NT2/D1 (cell line): Measurements from ENCODE around the gene EIF4G1.

ENCODE experiments used
- DNase-seq: peaks from one replicate; pipeline ENCODE4 v3.0.0-alpha.2; 2011; ENCODE audit warnings: low read depth, low spot score
- H3K27me3 ChIP-seq: 2 replicates; pipeline ENCODE4 v1.6.0; 2011; ENCODE audit warnings: mild to moderate bottlenecking; ENCODE audit not compliant: insufficient read length, insufficient read depth
- H3K36me3 ChIP-seq: 2 replicates; pipeline ENCODE4 v1.6.1; 2011; ENCODE audit warnings: mild to moderate bottlenecking, low read length, mixed read lengths; ENCODE audit not compliant: insufficient read depth, insufficient read length
- H3K4me1 ChIP-seq: 2 replicates; pipeline ENCODE4 v1.5.1; 2011; ENCODE audit not compliant: insufficient read depth, insufficient read length
- H3K4me3 ChIP-seq: 2 replicates; pipeline ENCODE4 v1.5.1; 2011; ENCODE audit warnings: low read depth; ENCODE audit not compliant: insufficient read length
- H3K9ac ChIP-seq: 2 replicates; pipeline ENCODE4 v1.6.0; 2011; ENCODE audit warnings: low read depth; ENCODE audit not compliant: insufficient read length
- H3K9me3 ChIP-seq: 2 replicates; pipeline ENCODE4 v1.5.1; 2011; ENCODE audit warnings: mild to moderate bottlenecking, low read length; ENCODE audit not compliant: insufficient read depth
- SUZ12 ChIP-seq: IDR thresholded peaks from 2 replicates; pipeline ENCODE4 v1.6.1; 2011; ENCODE audit not compliant: insufficient read length, insufficient read depth; ENCODE audit errors: extremely low read depth
- YY1 ChIP-seq: IDR thresholded peaks from 2 replicates; pipeline ENCODE4 v1.6.1; 2011; ENCODE audit not compliant: insufficient read length, insufficient read depth
- ZNF274 ChIP-seq: IDR thresholded peaks from 2 replicates; pipeline ENCODE4 v1.6.1; 2011; ENCODE audit warnings: mild to moderate bottlenecking, low read depth, low read length

The EIF4G1 gene

GRCh38 chr3:184349563-184350470 lies 35.4 kb downstream of the EIF4G1 start:
- peaks cover 26% of the 10 kb centered on the region for H3K4me1 ChIP-seq

GRCh38 chr3:184350618-184351017 lies 36.2 kb downstream of the EIF4G1 start:
- Histone ChIP-seq H3K9ac (no peak overlapping the region), H3K27me3 (no peaks in the 10 kb centered on the region), H3K9me3 (no peaks in the 10 kb centered on the region), H3K4me3 (no peak overlapping the region), H3K36me3 (peaks cover 72% of the 10 kb centered on the region), H3K4me1 (peaks cover 27% of the 10 kb centered on the region)
- no peak for DNase-seq
- no peak for TF ChIP-seq YY1
- TF ChIP-seq SUZ12 = no peak

More at GRCh38 chr3:184349563-184350470, 35.4 kb downstream of the EIF4G1 start:
- no peak for DNase-seq
- Histone ChIP-seq H3K4me3 (no peak overlapping the region), H3K9ac (no peak overlapping the region), H3K9me3 (no peaks in the 10 kb centered on the region), H3K36me3 (peaks cover 67% of the 10 kb centered on the region), H3K27me3 (no peaks in the 10 kb centered on the region)
- TF ChIP-seq ZNF274 = no peak
- TF ChIP-seq SUZ12 = no peak
- TF ChIP-seq YY1 = no peak

- Histone ChIP-seq H3K4me1 (peaks cover 24% of the 10 kb centered on the region), H3K36me3 (peaks cover 69% of the 10 kb centered on the region), H3K9me3 (no peaks in the 10 kb centered on the region), H3K9ac (no peak overlapping the region), H3K27me3 (no peaks in the 10 kb centered on the region), H3K4me3 (no peak overlapping the region)
- no peak for DNase-seq
- TF ChIP-seq YY1 (no peak), ZNF274 (no peak), SUZ12 (no peak)
Observed at GRCh38 chr3:184351511-184352148, 37.2 kb downstream of the EIF4G1 start.

GRCh38 chr3:184352149-184352785 lies 37.9 kb downstream of the EIF4G1 start:
- peaks cover 24% of the 10 kb centered on the region for H3K4me1 ChIP-seq
- no peaks in the 10 kb centered on the region for H3K9me3 ChIP-seq
- no peak for DNase-seq
- H3K27me3 ChIP-seq = no peaks in the 10 kb centered on the region
- no peak overlapping the region for H3K4me3 ChIP-seq
- TF ChIP-seq SUZ12 (no peak), YY1 (no peak), ZNF274 (no peak)
- H3K9ac ChIP-seq = no peak overlapping the region
- peaks cover 69% of the 10 kb centered on the region for H3K36me3 ChIP-seq

GRCh38 chr3:184352897-184353545 lies 38.6 kb downstream of the EIF4G1 start:
- DNase-seq = no peak
- peaks cover 75% of the 10 kb centered on the region for H3K36me3 ChIP-seq
- no peaks in the 10 kb centered on the region for H3K27me3 ChIP-seq
- H3K4me1 ChIP-seq = peaks cover 26% of the 10 kb centered on the region
- H3K4me3 ChIP-seq = no peak overlapping the region
- no peak overlapping the region for H3K9ac ChIP-seq
- TF ChIP-seq YY1 (no peak), SUZ12 (no peak), ZNF274 (no peak)
- no peaks in the 10 kb centered on the region for H3K9me3 ChIP-seq

GRCh38 chr3:184353546-184353941 lies 39.1 kb downstream of the EIF4G1 start:
- Histone ChIP-seq H3K4me1 (peaks cover 24% of the 10 kb centered on the region), H3K4me3 (no peak overlapping the region), H3K36me3 (peaks cover 80% of the 10 kb centered on the region), H3K9me3 (no peaks in the 10 kb centered on the region), H3K9ac (no peak overlapping the region), H3K27me3 (no peaks in the 10 kb centered on the region)
- TF ChIP-seq ZNF274 = no peak
- no peak for TF ChIP-seq SUZ12
- no peak for TF ChIP-seq YY1
- no peak for DNase-seq
